Omental fat pad (tissue), 4 donors: ENCODE data around the gene PROM1. TPM values are rescaled to one million over a fixed set of nuclear protein-coding genes. Genes with fewer than 3 reads are reported as not detected.

ENCODE experiments used
- ATAC-seq: fragments of 150-250 bp; one replicate; pipeline ENCODE4 v1.9.1; 2016; ENCODE audit warnings: mild to moderate bottlenecking, moderate library complexity; ENCODE audit not compliant: low FRiP score
- DNase-seq: peaks from one replicate; pipeline ENCODE4 v3.0.0-alpha.2; 2019; ENCODE audit warnings: low spot score
- CTCF ChIP-seq, 3 donors: fragments of 450-650 bp; IDR thresholded peaks; one replicate each; pipeline ENCODE4 v1.5.1; 2016 to 2017; ENCODE audit warnings: antibody characterized with exemption in 3 of 3, mild to moderate bottlenecking in 3 of 3, moderate library complexity in 2 of 3
- total RNA-seq, 4 donors: library from RNA; depleted of rRNA; stranded (reverse); fragments of >200 nt; gene quantifications; one replicate each; pipeline ENCODE4 v1.1.0, GENCODE V29; 2016

PROM1 gene
- total RNA-seq, 4 donors from 2014 or later = 0.09 TPM; not detected in 3

DNA sequence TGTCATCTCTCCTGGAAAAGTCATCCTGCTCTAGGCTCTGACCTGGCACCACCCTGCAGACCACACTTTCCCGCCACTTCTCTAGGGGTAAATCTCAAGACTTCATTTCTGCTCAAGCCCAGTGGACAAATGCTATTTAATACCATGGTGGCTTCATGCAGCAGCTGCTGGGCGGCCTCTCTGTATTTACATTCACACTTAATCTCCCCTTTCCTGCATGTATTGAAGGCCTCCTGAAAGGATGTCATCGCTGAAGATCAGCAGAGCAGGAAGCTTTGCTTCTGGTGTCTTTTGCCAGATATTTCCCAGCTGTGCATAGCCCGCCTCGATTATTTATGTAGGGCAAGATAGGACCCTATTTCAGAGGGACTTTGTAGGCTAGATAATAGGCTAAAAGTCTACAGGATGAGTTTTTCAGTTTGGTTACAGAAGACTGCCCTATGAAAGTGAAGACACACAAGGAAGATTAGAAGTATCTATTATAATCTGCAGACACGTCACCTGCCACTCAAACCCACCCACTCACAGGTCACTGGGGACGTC, 17.2 kb downstream of the PROM1 start:
- no peak for DNase-seq
- TF ChIP-seq CTCF (IDR thresholded peaks at IDR 0.05) = no peak
- no peak for ATAC-seq

GRCh38 chr4:16065066-16065465, 18.8 kb downstream of the PROM1 start:
- no peak for ATAC-seq
- DNase-seq = no peak
- TF ChIP-seq CTCF (IDR thresholded peaks at IDR 0.05) = no peak

DNA sequence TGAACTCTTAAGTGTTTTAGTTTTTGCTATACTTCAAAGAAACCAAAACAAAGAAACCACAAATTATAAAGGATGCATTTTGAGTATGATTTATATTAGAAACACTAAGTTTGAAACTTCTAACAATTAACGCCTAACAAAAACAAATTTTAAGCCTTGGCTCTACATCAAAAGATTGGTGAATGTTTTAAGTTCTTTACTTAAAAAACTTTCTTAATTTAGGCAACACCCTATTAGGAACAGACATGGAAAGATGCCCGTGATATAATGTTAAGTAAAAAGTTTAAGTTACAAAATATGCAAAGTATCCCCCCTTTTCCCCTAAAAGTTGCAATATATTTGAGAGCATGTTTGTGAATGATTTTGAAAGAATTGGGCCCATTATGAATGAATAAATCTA, 21.2 kb downstream of the PROM1 start:
- ATAC-seq (no peak), DNase-seq (no peak)
- TF ChIP-seq CTCF (IDR thresholded peaks at IDR 0.05) = no peak

DNA sequence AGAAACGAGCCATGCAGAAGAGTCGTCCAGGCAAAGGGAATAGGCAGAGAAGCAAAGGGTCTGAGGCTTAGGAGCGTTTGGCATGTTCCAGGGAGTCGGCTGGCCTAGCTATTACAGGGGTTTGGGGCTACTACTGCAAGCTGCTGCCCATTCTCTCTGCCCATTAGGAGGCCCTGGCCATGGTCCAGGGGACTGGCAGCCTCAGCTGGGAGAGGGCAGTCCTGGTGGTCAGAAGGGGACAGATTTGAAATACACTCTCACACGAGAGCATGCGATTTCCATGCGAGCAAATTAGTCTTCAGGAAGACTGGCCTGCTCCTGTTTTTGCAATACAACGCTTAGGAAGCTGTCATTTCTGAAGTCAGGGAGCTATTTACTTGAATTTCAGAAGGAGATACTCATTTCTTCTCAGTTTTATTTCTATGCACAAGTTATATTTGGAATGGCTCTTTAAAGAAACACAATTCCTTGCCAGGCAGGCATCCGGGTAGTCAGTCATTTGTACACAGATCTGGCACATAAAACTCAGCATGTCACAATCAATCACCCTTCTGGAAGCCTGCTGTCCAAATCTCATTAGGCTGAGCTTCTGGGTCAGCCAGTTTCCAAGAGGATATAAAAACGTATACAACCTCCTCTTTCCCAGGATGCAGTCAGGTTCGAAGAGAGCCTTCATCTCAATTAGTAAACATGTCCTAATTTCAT, 27.0 kb downstream of the PROM1 start:
- ATAC-seq (no peak), DNase-seq (no peak)
- no peak for TF ChIP-seq CTCF (IDR thresholded peaks at IDR 0.05)

- no peak for ATAC-seq
- no peak for TF ChIP-seq CTCF (IDR thresholded peaks at IDR 0.05)
- DNase-seq = no peak
Measured at GRCh38 chr4:16055873-16056272, 27.9 kb downstream of the PROM1 start.

- TF ChIP-seq CTCF (IDR thresholded peaks at IDR 0.05) = no peak
- no peak for ATAC-seq
Measured at GRCh38 chr4:16055471-16055870, 28.4 kb downstream of the PROM1 start.

GRCh38 chr4:16052939-16053338, 30.9 kb downstream of the PROM1 start:
- TF ChIP-seq CTCF (IDR thresholded peaks at IDR 0.05) = no peak
- ATAC-seq (no peak), DNase-seq (no peak)

More at GRCh38 chr4:16055471-16055870, 28.4 kb downstream of the PROM1 start:
- no peak for DNase-seq
